ENCODE data around the gene PEX14. TPM values are rescaled to one million over a fixed set of nuclear protein-coding genes. Genes with fewer than 3 reads are reported as not detected.

Gene PEX14
- total and polyA plus RNA-seq, 9 of the 15 experiments (the other 6 are each of a cell fraction or from before 2014, with no cell fraction given) = 2.6 to 45.7 (median 22.7) TPM

- no peak for TF ChIP-seq ZNF277 (CRISPR knock-in tag; IDR thresholded peaks at IDR 0.05; ENCODE audit: borderline replicate concordance)
- TF ChIP-seq ZNF12 (CRISPR knock-in tag; IDR thresholded peaks at IDR 0.05) = no peak
- TF ChIP-seq, protein P1, sequence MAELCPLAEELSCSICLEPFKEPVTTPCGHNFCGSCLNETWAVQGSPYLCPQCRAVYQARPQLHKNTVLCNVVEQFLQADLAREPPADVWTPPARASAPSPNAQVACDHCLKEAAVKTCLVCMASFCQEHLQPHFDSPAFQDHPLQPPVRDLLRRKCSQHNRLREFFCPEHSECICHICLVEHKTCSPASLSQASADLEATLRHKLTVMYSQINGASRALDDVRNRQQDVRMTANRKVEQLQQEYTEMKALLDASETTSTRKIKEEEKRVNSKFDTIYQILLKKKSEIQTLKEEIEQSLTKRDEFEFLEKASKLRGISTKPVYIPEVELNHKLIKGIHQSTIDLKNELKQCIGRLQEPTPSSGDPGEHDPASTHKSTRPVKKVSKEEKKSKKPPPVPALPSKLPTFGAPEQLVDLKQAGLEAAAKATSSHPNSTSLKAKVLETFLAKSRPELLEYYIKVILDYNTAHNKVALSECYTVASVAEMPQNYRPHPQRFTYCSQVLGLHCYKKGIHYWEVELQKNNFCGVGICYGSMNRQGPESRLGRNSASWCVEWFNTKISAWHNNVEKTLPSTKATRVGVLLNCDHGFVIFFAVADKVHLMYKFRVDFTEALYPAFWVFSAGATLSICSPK (IDR thresholded peaks at IDR 0.05; ENCODE audit: borderline replicate concordance) = no peak
- no peak for TF ChIP-seq NR0B1 (IDR thresholded peaks at IDR 0.05; ENCODE audit: partially characterized antibody)
- TF ChIP-seq GABPB1 (CRISPR knock-in tag; IDR thresholded peaks at IDR 0.05) = no peak
- TF ChIP-seq ARID4B (CRISPR knock-in tag; IDR thresholded peaks at IDR 0.05) = peak; percentile 31; the same call in 1 of the 2 replicates
- TF ChIP-seq TCF7L2 (IDR thresholded peaks at IDR 0.05; ENCODE audit: low read depth, low read length) = no peak
- no peak for TF ChIP-seq ZNF232 (CRISPR knock-in tag; IDR thresholded peaks at IDR 0.05)
- no peak for TF ChIP-seq SETDB1 (IDR thresholded peaks at IDR 0.05; ENCODE audit: low read length)
- no peak for TF ChIP-seq FOXK2 (conservative IDR thresholded peaks at IDR 0.05 in 1 of 2, IDR thresholded peaks at IDR 0.05 in 1 of 2; ENCODE audit: low read depth in 2 of 2)
- TF ChIP-seq ELK3 (CRISPR knock-in tag; IDR thresholded peaks at IDR 0.05) = no peak
- TF ChIP-seq, protein P2, sequence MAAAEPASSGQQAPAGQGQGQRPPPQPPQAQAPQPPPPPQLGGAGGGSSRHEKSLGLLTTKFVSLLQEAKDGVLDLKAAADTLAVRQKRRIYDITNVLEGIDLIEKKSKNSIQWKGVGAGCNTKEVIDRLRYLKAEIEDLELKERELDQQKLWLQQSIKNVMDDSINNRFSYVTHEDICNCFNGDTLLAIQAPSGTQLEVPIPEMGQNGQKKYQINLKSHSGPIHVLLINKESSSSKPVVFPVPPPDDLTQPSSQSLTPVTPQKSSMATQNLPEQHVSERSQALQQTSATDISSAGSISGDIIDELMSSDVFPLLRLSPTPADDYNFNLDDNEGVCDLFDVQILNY (CRISPR knock-in tag; IDR thresholded peaks at IDR 0.05) = no peak
- TF ChIP-seq CXXC5 (CRISPR knock-in tag; IDR thresholded peaks at IDR 0.05) = 0 out of 2 replicates have a peak, but pooled peaks have one; percentile 8
- TF ChIP-seq MAZ (CRISPR knock-in tag; conservative IDR thresholded peaks at IDR 0.05 in 1 of 2, IDR thresholded peaks at IDR 0.05 in 1 of 2) = peak in 1 of 2 experiments; percentile 47; a peak in 1 of 4 replicates
- no peak for TF ChIP-seq BRF1 (IDR thresholded peaks at IDR 0.05; ENCODE audit: borderline replicate concordance, extremely low read depth, insufficient read length)
Observed at GRCh38 chr1:10494754-10495474, 20.2 kb downstream of the PEX14 start (continued).
